Panc1 (cell line): ENCODE results near the gene RANBP1. TPM values are rescaled to one million over a fixed set of nuclear protein-coding genes. Genes with fewer than 3 reads are reported as not detected.

ENCODE experiments used
- ATAC-seq: fragments of 200-7000 bp; cut with Tn5 transposase; 2 replicates; pipeline ENCODE4 v1.9.1; 2020; ENCODE audit warnings: mild to moderate bottlenecking, moderate library complexity
- BruUV-seq: library from RNA; stranded (reverse); fragments of 400-500 nt; replicated peaks from 2 replicates; lab custom pipeline; 2021; lab: Mats Ljungman, UMichigan
- CTCF ChIA-PET: fragments of 300-600 bp; sonication (Branson Sonifier 250); formaldehyde crosslinking; loops from one replicate; lab custom pipeline; 2022; ENCODE audit warnings: antibody characterized with exemption; lab: Charles Lee
- POLR2A ChIA-PET: fragments of 300-600 bp; sonication (Branson Sonifier 250); formaldehyde crosslinking; loops from one replicate; lab custom pipeline; 2022; ENCODE audit warnings: antibody characterized with exemption; lab: Charles Lee
- DNase-seq: peaks from one replicate; pipeline ENCODE4 v3.0.0-alpha.2; 2010; ENCODE audit warnings: low read depth, low spot score
- H3K27ac ChIP-seq: 2 replicates; pipeline ENCODE4 v1.5.1; 2011; ENCODE audit warnings: mild to moderate bottlenecking, low read length, inconsistent platforms
- H3K27me3 ChIP-seq: fragments of 200-500 bp; sonication (Bioruptor generic); 2 replicates; pipeline ENCODE4 v1.6.0; 2014; ENCODE audit warnings: low read length, inconsistent platforms; ENCODE audit not compliant: control insufficient read depth, insufficient read depth
- H3K36me3 ChIP-seq: fragments of 200-500 bp; sonication (Bioruptor generic); 2 replicates; pipeline ENCODE4 v1.5.1; 2014; ENCODE audit warnings: inconsistent platforms, mild to moderate bottlenecking, low read length, moderate library complexity; ENCODE audit not compliant: control insufficient read depth, insufficient read depth
- H3K4me1 ChIP-seq: 2 replicates; pipeline ENCODE4 v1.5.1; 2011; ENCODE audit warnings: inconsistent platforms, mild to moderate bottlenecking, low read length, moderate library complexity; ENCODE audit not compliant: control insufficient read depth, insufficient read depth
- H3K4me3 ChIP-seq, 2 experiments: 2 replicates each; pipeline ENCODE4 v1.5.1; 2011 to 2012; ENCODE audit warnings: low read depth in 2 of 2, low read length in 2 of 2, mild to moderate bottlenecking in 2 of 2, inconsistent platforms in 1 of 2, moderate library complexity in 1 of 2
- H3K9me3 ChIP-seq: fragments of 200-500 bp; sonication (Bioruptor generic); 2 replicates; pipeline ENCODE4 v1.5.1; 2014; ENCODE audit warnings: low read depth, mild to moderate bottlenecking, inconsistent platforms, low read length, moderate library complexity; ENCODE audit not compliant: control insufficient read depth, insufficient read depth
- POLR2AphosphoS5 ChIP-seq: IDR thresholded peaks from 2 replicates; pipeline ENCODE4 v1.6.1; 2012; ENCODE audit warnings: mild to moderate bottlenecking, low read depth, low read length, moderate library complexity
- SIN3A ChIP-seq: IDR thresholded peaks from 2 replicates; pipeline ENCODE4 v1.6.1; 2012; ENCODE audit warnings: low read depth, mild to moderate bottlenecking, low read length, moderate library complexity, borderline replicate concordance; ENCODE audit not compliant: insufficient read depth
- TCF7L2 ChIP-seq: IDR thresholded peaks from 2 replicates; pipeline ENCODE4 v1.6.1; 2011; ENCODE audit warnings: mild to moderate bottlenecking, low read depth, low read length, inconsistent platforms
- in situ Hi-C: cut with HindIII; loops from 2 replicates; pipeline ENCODE4 v1.10.0; 2016; ENCODE audit warnings: low sequenced_read_pairs, low pct_unique_long_range_greater_than_20kb
- intact Hi-C: fragments of 100-400 bp; cut with micrococcal nuclease; formaldehyde crosslinking; loops from one replicate; pipeline ENCODE4 v1.10.0; 2022; ENCODE audit not compliant: unreplicated experiment
- total RNA-seq: library from RNA; stranded (reverse); gene quantifications from one replicate; pipeline ENCODE4 v1.2.1, GENCODE V29; 2021; ENCODE audit not compliant: unreplicated experiment
- TF ChIP-seq, protein P1 (sequence below), 2 experiments: IDR thresholded peaks; 2 replicates each; pipeline ENCODE4 v1.6.1; 2011 to 2012; ENCODE audit warnings: low read depth in 2 of 2, control low read depth in 1 of 2, low read length in 1 of 2, mild to moderate bottlenecking in 1 of 2, moderate library complexity in 1 of 2; ENCODE audit not compliant: insufficient read depth in 1 of 2
- TF ChIP-seq, protein P2 (sequence below): fragments of 450-650 bp; IDR thresholded peaks from 2 replicates; pipeline ENCODE4 v1.5.1; 2017; ENCODE audit warnings: mild to moderate bottlenecking

The RANBP1 gene
- total RNA-seq, 1 experiment from 2014 or later = 232 TPM

DNA sequence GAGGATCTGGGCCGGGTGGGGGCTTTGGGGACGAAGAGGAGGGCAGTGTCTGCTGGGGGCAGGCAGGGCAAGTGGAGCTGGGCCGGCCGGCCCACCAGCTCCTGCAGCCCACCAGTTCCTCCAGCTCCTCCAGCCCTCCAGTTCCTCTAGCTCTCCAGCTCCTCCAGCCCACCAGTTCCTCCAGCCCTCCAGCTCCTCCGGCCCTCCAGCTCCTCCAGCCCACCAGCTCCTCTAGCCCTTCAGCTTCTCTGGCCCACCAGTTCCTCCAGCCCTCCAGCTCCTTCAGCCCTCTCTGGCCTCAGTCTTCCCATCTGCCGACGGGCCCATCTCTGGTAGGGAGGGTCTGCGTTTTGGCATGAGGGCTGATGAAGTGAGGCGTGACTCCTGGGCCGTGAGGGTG is 44.1 kb downstream of the RANBP1 start:
- DNase-seq = no peak
- Histone ChIP-seq H3K36me3 (no peaks in the 10 kb centered on the region), H3K4me3 (no peak overlapping the region), H3K9me3 (no peaks in the 10 kb centered on the region), H3K27ac (no peak overlapping the region), H3K27me3 (no peaks in the 10 kb centered on the region), H3K4me1 (no peaks in the 10 kb centered on the region)
- ChIA-PET CTCF (no interaction called here), POLR2A (no interaction called here)
- BruUV-seq = no TSS peak
- ATAC-seq = no peak
- intact Hi-C loops (no loop called here), in situ Hi-C loops (no loop called here)
- TF ChIP-seq TCF7L2 (no peak), POLR2AphosphoS5 (no peak), SIN3A (no peak)
- TF ChIP-seq, protein P1, sequence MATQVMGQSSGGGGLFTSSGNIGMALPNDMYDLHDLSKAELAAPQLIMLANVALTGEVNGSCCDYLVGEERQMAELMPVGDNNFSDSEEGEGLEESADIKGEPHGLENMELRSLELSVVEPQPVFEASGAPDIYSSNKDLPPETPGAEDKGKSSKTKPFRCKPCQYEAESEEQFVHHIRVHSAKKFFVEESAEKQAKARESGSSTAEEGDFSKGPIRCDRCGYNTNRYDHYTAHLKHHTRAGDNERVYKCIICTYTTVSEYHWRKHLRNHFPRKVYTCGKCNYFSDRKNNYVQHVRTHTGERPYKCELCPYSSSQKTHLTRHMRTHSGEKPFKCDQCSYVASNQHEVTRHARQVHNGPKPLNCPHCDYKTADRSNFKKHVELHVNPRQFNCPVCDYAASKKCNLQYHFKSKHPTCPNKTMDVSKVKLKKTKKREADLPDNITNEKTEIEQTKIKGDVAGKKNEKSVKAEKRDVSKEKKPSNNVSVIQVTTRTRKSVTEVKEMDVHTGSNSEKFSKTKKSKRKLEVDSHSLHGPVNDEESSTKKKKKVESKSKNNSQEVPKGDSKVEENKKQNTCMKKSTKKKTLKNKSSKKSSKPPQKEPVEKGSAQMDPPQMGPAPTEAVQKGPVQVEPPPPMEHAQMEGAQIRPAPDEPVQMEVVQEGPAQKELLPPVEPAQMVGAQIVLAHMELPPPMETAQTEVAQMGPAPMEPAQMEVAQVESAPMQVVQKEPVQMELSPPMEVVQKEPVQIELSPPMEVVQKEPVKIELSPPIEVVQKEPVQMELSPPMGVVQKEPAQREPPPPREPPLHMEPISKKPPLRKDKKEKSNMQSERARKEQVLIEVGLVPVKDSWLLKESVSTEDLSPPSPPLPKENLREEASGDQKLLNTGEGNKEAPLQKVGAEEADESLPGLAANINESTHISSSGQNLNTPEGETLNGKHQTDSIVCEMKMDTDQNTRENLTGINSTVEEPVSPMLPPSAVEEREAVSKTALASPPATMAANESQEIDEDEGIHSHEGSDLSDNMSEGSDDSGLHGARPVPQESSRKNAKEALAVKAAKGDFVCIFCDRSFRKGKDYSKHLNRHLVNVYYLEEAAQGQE (IDR thresholded peaks at IDR 0.05; ENCODE audit: insufficient read depth in 1 of 2, low read depth in 2 of 2, low read length in 1 of 2) = no peak
- TF ChIP-seq, protein P2, sequence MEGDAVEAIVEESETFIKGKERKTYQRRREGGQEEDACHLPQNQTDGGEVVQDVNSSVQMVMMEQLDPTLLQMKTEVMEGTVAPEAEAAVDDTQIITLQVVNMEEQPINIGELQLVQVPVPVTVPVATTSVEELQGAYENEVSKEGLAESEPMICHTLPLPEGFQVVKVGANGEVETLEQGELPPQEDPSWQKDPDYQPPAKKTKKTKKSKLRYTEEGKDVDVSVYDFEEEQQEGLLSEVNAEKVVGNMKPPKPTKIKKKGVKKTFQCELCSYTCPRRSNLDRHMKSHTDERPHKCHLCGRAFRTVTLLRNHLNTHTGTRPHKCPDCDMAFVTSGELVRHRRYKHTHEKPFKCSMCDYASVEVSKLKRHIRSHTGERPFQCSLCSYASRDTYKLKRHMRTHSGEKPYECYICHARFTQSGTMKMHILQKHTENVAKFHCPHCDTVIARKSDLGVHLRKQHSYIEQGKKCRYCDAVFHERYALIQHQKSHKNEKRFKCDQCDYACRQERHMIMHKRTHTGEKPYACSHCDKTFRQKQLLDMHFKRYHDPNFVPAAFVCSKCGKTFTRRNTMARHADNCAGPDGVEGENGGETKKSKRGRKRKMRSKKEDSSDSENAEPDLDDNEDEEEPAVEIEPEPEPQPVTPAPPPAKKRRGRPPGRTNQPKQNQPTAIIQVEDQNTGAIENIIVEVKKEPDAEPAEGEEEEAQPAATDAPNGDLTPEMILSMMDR = no peak

DNA sequence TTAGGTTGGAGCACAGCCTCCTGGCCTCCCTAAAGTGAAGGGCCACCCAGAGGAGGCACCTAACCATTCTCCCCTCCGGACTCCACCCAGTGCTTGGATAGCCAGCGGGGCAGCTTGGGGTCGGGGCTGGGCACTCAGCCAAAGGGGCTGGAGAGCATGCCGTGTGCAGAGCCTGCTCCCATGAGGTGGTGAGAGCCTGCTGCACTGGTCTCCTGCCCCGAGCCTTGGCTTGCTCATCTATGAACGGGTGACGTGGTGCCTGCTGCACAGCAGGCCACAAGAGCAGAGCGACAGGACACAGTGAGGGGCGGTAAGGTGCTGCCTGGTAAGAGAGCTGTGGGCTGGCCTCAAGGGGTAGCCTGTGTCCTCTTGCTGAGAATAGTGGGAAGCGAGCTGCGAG is 49.0 kb downstream of the RANBP1 start:
- POLR2A ChIA-PET = no interaction called here
- ATAC-seq (no peak), DNase-seq (no peak)
- H3K36me3 ChIP-seq = no peaks in the 10 kb centered on the region
- CTCF ChIA-PET = no interaction called here
- no peaks in the 10 kb centered on the region for H3K4me1 ChIP-seq
- no peak overlapping the region for H3K27ac ChIP-seq
- no TSS peak for BruUV-seq
- in situ Hi-C loops (no loop called here), intact Hi-C loops (no loop called here)
- H3K9me3 ChIP-seq = no peaks in the 10 kb centered on the region
- no peak overlapping the region for H3K4me3 ChIP-seq
- TF ChIP-seq TCF7L2 = no peak
- TF ChIP-seq, protein P1 (IDR thresholded peaks at IDR 0.05; ENCODE audit: insufficient read depth in 1 of 2, low read depth in 2 of 2, low read length in 1 of 2) = no peak
- TF ChIP-seq SIN3A = no peak
- no peaks in the 10 kb centered on the region for H3K27me3 ChIP-seq
